ENCODE measurements around the gene VASH2. TPM values are rescaled to one million over a fixed set of nuclear protein-coding genes. Genes with fewer than 3 reads are reported as not detected.

VASH2 gene
- total and polyA plus RNA-seq, 2 of the 4 experiments (the other 2 are of a cell fraction), result 0.90 to 1.2 TPM

GRCh38 chr1:212980123-212980785, 29.9 kb downstream of the VASH2 start:
- H3K23ac ChIP-seq (ENCODE audit: low read depth, low read length), result no peak overlapping the region
- DNase-seq, result peak; percentile 90
- intact Hi-C loops (cut with micrococcal nuclease) (no loop called here), in situ Hi-C loops (cut with MboI; ENCODE audit: low sequenced_read_pairs) (loop anchor here (25.0 kb wide), 1 partner anchor 318 kb away; no protein-coding TSS in a partner anchor), dilution Hi-C loops (cut with HindIII; ENCODE audit: low sequenced_read_pairs, unreplicated experiment) (no loop called here)
- no peak overlapping the region for H4K91ac ChIP-seq (ENCODE audit: insufficient read depth, low read depth, low read length)
- H3K14ac ChIP-seq (replicated peaks; ENCODE audit: low read depth, low read length), result no peak overlapping the region
- H4K5ac ChIP-seq (ENCODE audit: low read depth, low read length), result no peak overlapping the region
- CTCF ChIA-PET, result interaction anchor here (2.8 kb wide), 1 partner anchor 15 kb away, joined by 10 read pairs; no protein-coding TSS in a partner anchor
- no peak overlapping the region; the same call in 1 of the 2 replicates for H2BK120ac ChIP-seq (ENCODE audit: low read depth, low read length)
- H3K9me1 ChIP-seq (ENCODE audit: insufficient read depth, low read length), result no peaks in the 10 kb centered on the region
- H3K79me1 ChIP-seq (ENCODE audit: low read depth in 1 of 2, low read length in 2 of 2), result no peaks in the 10 kb centered on the region
- no peak overlapping the region for H3K9ac ChIP-seq (ENCODE audit: low read depth, low read length)
- no peak overlapping the region for H2BK5ac ChIP-seq (ENCODE audit: low read depth, low read length, poor library complexity, severe bottlenecking)
- no TSS peak for BruUV-seq (replicated peaks)
- H2BK15ac ChIP-seq (ENCODE audit: low read depth, low read length), result no peak overlapping the region
- 0 out of 2 replicates have a peak, but pooled peaks have one; percentile 11 for TF ChIP-seq CTCF (conservative IDR thresholded peaks at IDR 0.05; ENCODE audit: low read depth, low read length)
- no peak for TF ChIP-seq MAZ (IDR thresholded peaks at IDR 0.05; ENCODE audit: borderline replicate concordance, low read depth, low read length)
- no peak for TF ChIP-seq NFE2L2 (IDR thresholded peaks at IDR 0.05; ENCODE audit: low read depth, low read length)
- no peak for TF ChIP-seq POLR2A (IDR thresholded peaks at IDR 0.05; ENCODE audit: low read depth, low read length)
- no peak for TF ChIP-seq FOS (IDR thresholded peaks at IDR 0.05; ENCODE audit: low read depth, low read length)
- no peak for TF ChIP-seq MAFK (IDR thresholded peaks at IDR 0.05; ENCODE audit: low read depth, low read length)
- peak; percentile 65 for TF ChIP-seq CEBPB (IDR thresholded peaks at IDR 0.05; ENCODE audit: low read depth, low read length)
- H3K36me3 ChIP-seq (ENCODE audit: control insufficient read depth, insufficient read depth, low read length), result peaks cover 4% of the 10 kb centered on the region
- no peak overlapping the region for H3K4me3 ChIP-seq (ENCODE audit: insufficient read depth, low read depth, low read length)
- H4K20me1 ChIP-seq (ENCODE audit: insufficient read depth, low read length), result no peaks in the 10 kb centered on the region
- H2AK9ac ChIP-seq (replicated peaks; ENCODE audit: low read depth, low read length, poor library complexity), result no peak overlapping the region
- H3K27me3 ChIP-seq (ENCODE audit: control insufficient read depth, insufficient read depth, low read length), result no peaks in the 10 kb centered on the region
- peak overlapping the region; percentile 57; the same call in 1 of the 2 replicates for H3K27ac ChIP-seq (ENCODE audit: insufficient read depth, low read length)
- no peak overlapping the region for H2AFZ ChIP-seq (replicated peaks; ENCODE audit: low read length, poor library complexity)
- no peak overlapping the region for H3K4ac ChIP-seq (ENCODE audit: low read depth, low read length)
- no peak overlapping the region; the same call in 1 of the 2 replicates for H2BK20ac ChIP-seq (ENCODE audit: low read depth, low read length)
- H3K4me2 ChIP-seq (ENCODE audit: low read depth, low read length), result no peak overlapping the region
- no peaks in the 10 kb centered on the region for H3K9me3 ChIP-seq (ENCODE audit: control insufficient read depth, insufficient read depth, low read length)
- H4K8ac ChIP-seq (ENCODE audit: low read depth in 2 of 2, low read length in 2 of 2), result no peak overlapping the region
- no peak overlapping the region; the same call in 1 of the 2 replicates for H3K18ac ChIP-seq (ENCODE audit: low read depth, low read length)
- H3K56ac ChIP-seq (ENCODE audit: extremely low read depth, insufficient read depth, low read length), result no peak overlapping the region
- no CpG with 5 or more reads among the region's 7 CpGs for WGBS, 2 experiments (ENCODE audit: extremely low coverage in 2 of 2, insufficient read length in 1 of 2)
- POLR2A ChIA-PET (ENCODE audit: unreplicated experiment), result no interaction called here
- H2AK5ac ChIP-seq (ENCODE audit: low read depth, low read length), result no peak overlapping the region
- ATAC-seq (ENCODE audit: low read depth), result peak; percentile 68
- peaks cover 11% of the 10 kb centered on the region; the same call in 1 of the 2 replicates for H3K4me1 ChIP-seq (ENCODE audit: control insufficient read depth, insufficient read depth, low read length)
